GM23338 (cell line): ENCODE measurements around the gene GBE1. TPM values are rescaled to one million over a fixed set of nuclear protein-coding genes. Genes with fewer than 3 reads are reported as not detected.

Experiments used
- ATAC-seq: fragments of 200-7000 bp; cut with Tn5 transposase; 3 replicates; pipeline ENCODE4 v1.9.1; 2020
- DNase-seq: peaks from one replicate; pipeline ENCODE4 v3.0.0-alpha.2; 2015; ENCODE audit warnings: low spot score
- H2AFZ ChIP-seq: fragments of 200-600 bp; sonication (generic); 2 replicates; pipeline ENCODE4 v1.8.0; 2016; ENCODE audit warnings: antibody characterized with exemption, mild to moderate bottlenecking, moderate library complexity
- H3F3A ChIP-seq: fragments of 200-600 bp; sonication (generic); replicated peaks from 2 replicates; pipeline ENCODE4 v1.8.0; 2017; ENCODE audit warnings: antibody characterized with exemption, mixed run types, low read depth
- H3K27ac ChIP-seq: fragments of 200-600 bp; sonication (generic); 2 replicates; pipeline ENCODE4 v1.6.1; 2016; ENCODE audit warnings: low read depth
- H3K27me3 ChIP-seq: fragments of 200-600 bp; sonication (generic); 2 replicates; pipeline ENCODE4 v1.8.0; 2016; ENCODE audit warnings: mild to moderate bottlenecking, mixed run types, moderate library complexity; ENCODE audit not compliant: insufficient read depth
- H3K36me3 ChIP-seq: fragments of 200-600 bp; sonication (generic); 2 replicates; pipeline ENCODE4 v1.8.0; 2016; ENCODE audit warnings: mild to moderate bottlenecking; ENCODE audit not compliant: insufficient read depth
- H3K4me1 ChIP-seq: fragments of 200-600 bp; sonication (generic); 2 replicates; pipeline ENCODE4 v1.8.0; 2016; ENCODE audit warnings: mild to moderate bottlenecking, moderate library complexity; ENCODE audit not compliant: insufficient read depth
- H3K4me2 ChIP-seq: fragments of 200-600 bp; sonication (generic); 2 replicates; pipeline ENCODE4 v1.7.1; 2017; ENCODE audit warnings: mixed run types
- H3K4me3 ChIP-seq: fragments of 200-600 bp; sonication (generic); 2 replicates; pipeline ENCODE4 v1.6.1; 2016; ENCODE audit warnings: mixed run types
- H3K79me2 ChIP-seq: fragments of 200-600 bp; sonication (generic); replicated peaks from 2 replicates; pipeline ENCODE4 v1.8.0; 2017; ENCODE audit warnings: mild to moderate bottlenecking; ENCODE audit not compliant: insufficient read depth
- H3K9me2 ChIP-seq: fragments of 200-600 bp; sonication (generic); 2 replicates; pipeline ENCODE4 v1.8.0; 2017; ENCODE audit not compliant: insufficient read depth
- H4K20me1 ChIP-seq: fragments of 200-600 bp; sonication (generic); replicated peaks from 2 replicates; pipeline ENCODE4 v1.8.0; 2017; ENCODE audit warnings: mild to moderate bottlenecking; ENCODE audit not compliant: insufficient read depth
- H3K27ac Mint-ChIP-seq: 2 replicates; pipeline ENCODE4 v1.8.0; 2020; ENCODE audit warnings: inconsistent platforms, mild to moderate bottlenecking, moderate library complexity, mixed read lengths
- H3K27me3 Mint-ChIP-seq: 3 replicates; pipeline ENCODE4 v1.8.0; 2022; ENCODE audit warnings: low read depth, mild to moderate bottlenecking, moderate library complexity, mixed read lengths, inconsistent platforms; ENCODE audit not compliant: insufficient read depth, poor library complexity
- H3K36me3 Mint-ChIP-seq: 3 replicates; pipeline ENCODE4 v1.8.0; 2021; ENCODE audit warnings: low read depth, mild to moderate bottlenecking, inconsistent platforms, moderate library complexity, mixed read lengths
- H3K4me1 Mint-ChIP-seq: 3 replicates; pipeline ENCODE4 v1.8.0; 2020; ENCODE audit warnings: mild to moderate bottlenecking, inconsistent platforms, mixed read lengths
- H3K4me3 Mint-ChIP-seq: 3 replicates; pipeline ENCODE4 v1.8.0; 2021; ENCODE audit warnings: moderate library complexity, mild to moderate bottlenecking, inconsistent platforms, mixed read lengths
- H3K9me3 Mint-ChIP-seq: 3 replicates; pipeline ENCODE4 v1.8.0; 2020; ENCODE audit warnings: moderate library complexity, mild to moderate bottlenecking, inconsistent platforms, mixed read lengths
- CTCF ChIP-seq, 2 experiments: fragments of 200-600 bp in 1 of 2; sonication (generic) in 1 of 2; conservative IDR thresholded peaks; 2 replicates each; pipeline versions ENCODE4 v1.5.1 to v1.6.1; 2016 to 2017; ENCODE audit warnings: antibody characterized with exemption in 2 of 2, low read depth in 2 of 2, mild to moderate bottlenecking in 2 of 2, moderate library complexity in 1 of 2
- ETS1 ChIP-seq: IDR thresholded peaks from 2 replicates; pipeline ENCODE4 v1.6.1; 2016; ENCODE audit warnings: antibody characterized with exemption
- EZH2 ChIP-seq: fragments of 200-600 bp; sonication (generic); IDR thresholded peaks from one replicate; pipeline ENCODE4 v1.8.0; 2017; ENCODE audit warnings: antibody characterized with exemption, mild to moderate bottlenecking, low read depth; ENCODE audit not compliant: unreplicated experiment
- EZH2phosphoT487 ChIP-seq: fragments of 200-600 bp; sonication (generic); IDR thresholded peaks from one replicate; pipeline ENCODE4 v1.8.1; 2018; ENCODE audit warnings: antibody characterized with exemption; ENCODE audit not compliant: unreplicated experiment
- JUNB ChIP-seq: IDR thresholded peaks from one replicate; pipeline ENCODE4 v1.6.1; 2016; ENCODE audit warnings: antibody characterized with exemption; ENCODE audit not compliant: unreplicated experiment
- NANOG ChIP-seq: IDR thresholded peaks from 2 replicates; pipeline ENCODE4 v1.6.1; 2016; ENCODE audit warnings: antibody characterized with exemption, borderline replicate concordance
- POLR2AphosphoS5 ChIP-seq: IDR thresholded peaks from 2 replicates; pipeline ENCODE4 v1.6.1; 2016; ENCODE audit warnings: antibody characterized with exemption, low read depth
- REST ChIP-seq: IDR thresholded peaks from one replicate; pipeline ENCODE4 v1.6.1; 2018; ENCODE audit warnings: antibody characterized with exemption; ENCODE audit not compliant: unreplicated experiment
- STAT1 ChIP-seq: IDR thresholded peaks from one replicate; pipeline ENCODE4 v1.6.1; 2016; ENCODE audit warnings: antibody characterized with exemption; ENCODE audit not compliant: unreplicated experiment
- ZNF114 ChIP-seq: fragments of 250-450 bp; sonication (Bioruptor Pico); IDR thresholded peaks from 2 replicates; pipeline ENCODE4 v1.5.0; 2020; ENCODE audit warnings: mild to moderate bottlenecking, moderate library complexity
- polyA plus RNA-seq: library from polyadenylated mRNA; unstranded; fragments of >200 nt; fragmentation: Nextera tagmentation; extraction: Ambion mirVana; gene quantifications from 2 replicates; pipeline ENCODE4 v1.2.1, GENCODE V29; 2016
- total RNA-seq: library from RNA; depleted of rRNA; stranded (reverse); fragments of >200 nt; shearing (Covaris generic); gene quantifications from 2 replicates; pipeline ENCODE4 v1.2.3, GENCODE V29; 2014

Gene GBE1
- total and polyA plus RNA-seq, 2 experiments from 2014 or later, result 6.4 to 12.2 TPM

GRCh38 chr3:81782585-81782984 is 21.1 kb upstream of the GBE1 start:
- Mint-ChIP-seq H3K4me1 (no peaks in the 10 kb centered on the region), H3K27me3 (no peaks in the 10 kb centered on the region), H3K9me3 (peaks cover 32% of the 10 kb centered on the region), H3K36me3 (peaks cover 25% of the 10 kb centered on the region), H3K27ac (no peak overlapping the region), H3K4me3 (no peak overlapping the region)
- H3K27ac ChIP-seq, result no peak overlapping the region
- no peaks in the 10 kb centered on the region for H3F3A ChIP-seq
- no peak overlapping the region for H3K4me3 ChIP-seq
- H3K4me2 ChIP-seq, result no peak overlapping the region
- TF ChIP-seq NANOG, result no peak
- TF ChIP-seq POLR2AphosphoS5, result no peak
- ATAC-seq (no peak), DNase-seq (no peak)
- H3K79me2 ChIP-seq, result no peaks in the 10 kb centered on the region
- H3K9me2 ChIP-seq, result no peaks in the 10 kb centered on the region
- no peaks in the 10 kb centered on the region for H3K4me1 ChIP-seq
- H2AFZ ChIP-seq, result no peak overlapping the region
- H3K36me3 ChIP-seq, result no peaks in the 10 kb centered on the region
- no peaks in the 10 kb centered on the region for H4K20me1 ChIP-seq
- no peaks in the 10 kb centered on the region for H3K27me3 ChIP-seq

- Mint-ChIP-seq H3K4me3 (no peak overlapping the region), H3K27ac (no peak overlapping the region), H3K4me1 (no peaks in the 10 kb centered on the region), H3K27me3 (no peaks in the 10 kb centered on the region), H3K36me3 (peaks cover 25% of the 10 kb centered on the region), H3K9me3 (peaks cover 31% of the 10 kb centered on the region)
- H3K4me2 ChIP-seq, result no peak overlapping the region
- H3K9me2 ChIP-seq, result no peaks in the 10 kb centered on the region
- no peaks in the 10 kb centered on the region for H3K27me3 ChIP-seq
- H2AFZ ChIP-seq, result no peak overlapping the region; the same call in 1 of the 2 replicates
- no peak overlapping the region for H3K27ac ChIP-seq
- no peaks in the 10 kb centered on the region for H3K36me3 ChIP-seq
- no peaks in the 10 kb centered on the region for H3F3A ChIP-seq
- no peak overlapping the region for H3K4me3 ChIP-seq
- ATAC-seq (no peak), DNase-seq (no peak)
- no peaks in the 10 kb centered on the region for H3K4me1 ChIP-seq
- H3K79me2 ChIP-seq, result no peaks in the 10 kb centered on the region
- no peaks in the 10 kb centered on the region for H4K20me1 ChIP-seq
- no peak for TF ChIP-seq REST
- TF ChIP-seq CTCF (conservative IDR thresholded peaks at IDR 0.05; ENCODE audit: low read depth in 2 of 2), result no peak
- TF ChIP-seq NANOG, result no peak
- no peak for TF ChIP-seq EZH2
- TF ChIP-seq ETS1, result no peak
- TF ChIP-seq ZNF114 (CRISPR knock-in tag), result no peak
- TF ChIP-seq STAT1, result no peak
- TF ChIP-seq JUNB, result no peak
- no peak for TF ChIP-seq EZH2phosphoT487
These were observed 17.3 kb upstream of the GBE1 start for GRCh38 chr3:81778678-81779182.
